GM15510 (cell line): ENCODE results near the gene BTG3.

ENCODE experiments used
- POLR2A ChIP-seq: IDR thresholded peaks from 3 replicates; pipeline ENCODE4 v1.6.1; 2011; ENCODE audit warnings: borderline replicate concordance; ENCODE audit not compliant: insufficient read length; ENCODE audit errors: extremely low read depth

BTG3 gene

GRCh38 chr21:17611414-17612022 lies 1.2 kb downstream of the BTG3 start:
- peak; percentile 22 for TF ChIP-seq POLR2A

DNA sequence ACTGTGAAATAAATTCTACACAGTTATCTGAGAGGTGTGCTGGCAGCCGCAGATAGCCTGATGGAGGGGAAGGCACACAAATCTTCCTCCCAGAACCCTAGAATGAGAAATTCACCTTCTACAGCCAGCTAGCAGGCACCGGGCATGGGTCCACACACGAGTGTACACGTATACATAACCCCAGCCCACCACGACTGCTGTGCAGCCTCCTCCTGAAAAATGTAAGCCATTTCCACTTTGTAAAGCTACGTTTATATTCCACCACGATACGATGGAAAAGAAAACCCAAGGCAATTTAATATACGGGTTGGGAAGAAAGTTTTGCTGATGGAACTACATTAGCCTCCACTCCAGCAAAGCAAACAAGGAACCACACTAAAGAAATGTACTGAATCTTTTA lies 1.8 kb downstream of the BTG3 start:
- no peak for TF ChIP-seq POLR2A

DNA sequence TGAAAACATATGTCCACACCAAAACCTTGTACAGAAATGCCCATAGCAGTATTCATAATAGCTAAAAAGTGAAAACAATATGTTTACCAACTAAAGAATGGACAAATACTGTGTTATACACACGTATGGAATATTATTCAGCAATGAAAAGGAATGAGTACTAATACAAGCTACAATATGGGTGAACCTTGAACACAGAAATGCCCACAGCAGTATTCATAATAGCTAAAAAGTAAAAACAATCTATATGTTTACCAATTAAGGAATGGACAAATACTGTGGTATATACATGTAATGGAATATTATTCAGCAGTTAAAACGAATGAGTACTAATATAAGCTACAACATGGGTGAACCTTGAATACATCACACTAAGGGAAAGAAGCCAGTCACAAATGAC lies 3.0 kb downstream of the BTG3 start:
- TF ChIP-seq POLR2A = no peak

DNA sequence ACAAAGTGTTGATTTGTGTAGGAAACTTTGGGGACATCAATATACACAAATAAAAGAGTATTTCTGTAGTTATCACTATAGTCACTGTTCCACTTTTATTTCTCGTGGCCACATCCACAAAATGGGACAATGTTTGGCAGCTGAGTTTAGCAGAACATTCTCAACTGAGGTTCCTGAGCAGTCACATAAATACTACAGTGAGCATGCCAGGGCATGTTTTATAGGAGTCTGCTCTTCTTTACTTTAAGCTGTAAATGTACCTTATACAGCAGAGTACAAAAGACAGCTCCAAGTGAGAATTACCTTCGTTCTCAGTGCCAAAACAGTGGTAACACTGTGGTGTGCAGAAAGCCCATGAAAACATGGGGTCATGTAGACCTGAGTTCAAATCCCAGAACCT lies 5.0 kb downstream of the BTG3 start:
- no peak for TF ChIP-seq POLR2A

GRCh38 chr21:17602874-17603273 lies 9.8 kb downstream of the BTG3 start:
- no peak for TF ChIP-seq POLR2A

DNA sequence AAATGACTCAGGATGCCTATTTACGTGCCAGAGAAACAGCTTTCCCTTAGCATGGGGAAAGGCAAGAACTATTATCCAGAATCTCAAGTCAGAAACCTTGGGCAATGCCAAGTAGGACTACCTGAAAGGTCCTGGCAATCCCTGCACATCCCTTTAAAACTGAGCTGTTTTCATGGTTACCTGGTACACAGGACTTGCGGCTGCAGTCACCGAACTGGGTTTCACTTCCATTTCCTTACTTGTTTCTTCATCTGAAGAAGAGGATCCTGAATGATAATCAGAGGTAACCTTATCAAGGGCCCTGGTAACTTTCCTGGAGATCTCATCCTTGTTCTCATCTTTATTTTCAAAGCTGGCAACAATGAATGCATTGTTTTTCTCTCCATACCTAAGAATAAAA lies 14.3 kb downstream of the BTG3 start:
- TF ChIP-seq POLR2A = no peak

DNA sequence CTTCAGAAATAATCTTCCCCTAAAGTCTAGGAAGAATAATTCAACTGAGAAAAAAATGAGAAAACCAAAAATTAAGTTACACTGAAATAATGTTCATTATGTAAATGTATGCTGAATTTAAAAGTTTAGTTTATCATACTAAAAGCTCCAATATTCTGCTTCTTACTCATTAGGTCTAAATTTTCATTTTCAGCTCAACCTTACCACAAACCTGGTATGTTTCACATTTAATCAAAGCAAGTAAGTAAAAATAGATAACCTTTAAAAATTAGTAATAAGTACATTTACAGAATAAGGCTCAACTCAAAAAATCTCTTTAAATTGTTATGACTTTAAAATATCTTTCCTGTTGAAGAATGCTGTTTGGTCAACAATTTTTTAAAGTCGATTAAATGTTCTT lies 15.0 kb downstream of the BTG3 start:
- no peak for TF ChIP-seq POLR2A

DNA sequence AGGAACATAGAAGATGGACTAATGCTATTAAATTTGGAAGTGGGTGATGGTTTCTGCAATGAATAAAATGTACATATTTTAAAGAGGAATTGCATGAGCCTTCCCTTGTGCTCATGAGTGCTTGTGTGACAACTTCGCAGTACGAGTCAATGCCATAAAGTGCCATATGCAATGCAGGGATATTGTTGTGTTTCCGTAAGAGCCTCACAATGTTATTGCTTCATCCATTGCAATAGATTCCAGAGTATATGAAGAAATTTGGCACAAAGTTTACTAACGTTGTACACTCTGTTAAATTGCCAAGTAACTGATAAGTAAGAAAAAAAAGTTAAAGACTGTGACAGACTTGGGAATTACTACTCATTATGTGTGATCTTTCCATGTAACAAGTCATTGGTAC lies 22.3 kb downstream of the BTG3 start:
- TF ChIP-seq POLR2A = no peak

DNA sequence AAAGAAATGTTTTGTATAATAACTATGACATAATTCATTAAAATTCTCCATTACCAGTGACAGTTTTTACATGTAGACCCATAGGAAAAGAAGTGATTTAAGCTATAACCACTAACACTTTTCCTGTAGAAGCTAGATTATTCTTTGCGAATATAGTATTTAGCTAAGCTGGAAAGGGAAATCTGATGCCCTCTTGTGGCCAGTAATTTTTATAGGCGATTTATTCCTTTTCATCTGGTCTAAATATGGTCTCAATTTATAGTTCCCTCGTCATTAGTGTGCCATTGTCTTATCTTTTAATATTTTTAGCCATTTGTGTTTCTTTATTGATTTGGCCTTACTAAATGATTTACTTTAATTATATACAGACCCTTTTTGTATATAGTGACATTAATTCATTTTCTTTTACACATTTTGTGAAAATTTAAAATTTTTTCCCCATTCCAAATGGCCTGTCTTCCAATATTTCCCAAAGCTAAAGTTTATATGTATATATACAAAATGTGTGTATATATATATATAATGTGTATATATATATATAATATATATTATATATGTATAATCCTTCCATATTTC lies 26.7 kb downstream of the BTG3 start:
- TF ChIP-seq POLR2A = no peak

- no peak for TF ChIP-seq POLR2A
These were observed 28.8 kb downstream of the BTG3 start for GRCh38 chr21:17583898-17584297.

DNA sequence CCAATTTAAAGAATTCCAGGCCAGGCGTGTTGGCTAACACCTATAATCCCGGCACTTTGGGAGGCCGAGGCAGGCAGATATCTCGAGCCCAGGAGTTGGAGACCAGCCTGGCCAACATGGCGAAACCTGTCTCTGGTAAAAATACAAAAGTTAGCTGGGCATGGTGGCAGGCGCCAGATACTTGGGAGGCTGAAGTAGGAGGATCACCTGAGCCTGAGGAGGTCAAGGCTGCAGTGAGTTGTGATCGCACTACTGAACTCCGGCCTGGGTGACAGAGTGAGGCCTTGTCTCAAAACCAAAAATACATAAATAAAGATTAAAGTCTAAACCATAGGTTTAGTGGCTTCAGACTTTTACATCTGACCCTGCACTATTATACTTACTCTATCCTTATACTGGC lies 32.4 kb downstream of the BTG3 start:
- no peak for TF ChIP-seq POLR2A

GRCh38 chr21:17578876-17579275 lies 33.8 kb downstream of the BTG3 start:
- TF ChIP-seq POLR2A = no peak

DNA sequence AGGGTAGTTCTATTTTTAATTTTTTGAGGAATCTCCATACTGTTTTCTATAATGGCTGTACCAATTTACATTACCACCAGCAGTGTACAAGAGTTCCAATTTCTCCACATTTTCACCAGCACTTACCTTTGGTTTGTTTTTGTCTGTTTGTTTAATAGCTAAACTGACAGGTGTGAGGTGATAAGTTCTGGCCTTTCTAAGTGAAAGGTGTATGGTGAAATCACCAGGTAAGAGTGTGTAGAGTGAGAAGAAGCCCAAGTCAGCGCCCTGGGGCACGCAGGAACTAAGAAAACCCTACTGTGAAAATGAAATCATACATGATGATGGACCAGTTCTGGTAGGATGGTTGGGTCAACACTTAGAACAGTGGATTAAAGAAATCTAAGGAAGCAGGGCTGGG lies 34.5 kb downstream of the BTG3 start:
- no peak for TF ChIP-seq POLR2A

DNA sequence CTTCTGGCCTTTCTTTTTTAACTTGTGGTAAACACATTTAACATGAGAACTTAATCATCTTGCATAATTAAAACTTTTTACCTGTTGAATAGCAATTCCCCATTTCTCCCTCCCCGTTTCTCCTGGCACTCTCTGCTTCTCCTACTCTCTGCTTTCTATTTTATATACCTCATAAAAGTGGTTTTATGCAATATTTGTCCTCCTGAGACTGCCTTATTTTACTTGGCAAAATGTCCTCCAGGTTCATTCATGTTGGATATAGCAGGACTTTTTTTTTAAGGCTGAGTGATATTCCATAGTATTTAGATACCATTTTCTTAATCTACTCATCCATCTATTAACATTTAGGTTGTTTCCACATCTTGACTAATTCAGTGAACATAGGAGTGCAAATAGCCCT lies 35.0 kb downstream of the BTG3 start:
- no peak for TF ChIP-seq POLR2A

DNA sequence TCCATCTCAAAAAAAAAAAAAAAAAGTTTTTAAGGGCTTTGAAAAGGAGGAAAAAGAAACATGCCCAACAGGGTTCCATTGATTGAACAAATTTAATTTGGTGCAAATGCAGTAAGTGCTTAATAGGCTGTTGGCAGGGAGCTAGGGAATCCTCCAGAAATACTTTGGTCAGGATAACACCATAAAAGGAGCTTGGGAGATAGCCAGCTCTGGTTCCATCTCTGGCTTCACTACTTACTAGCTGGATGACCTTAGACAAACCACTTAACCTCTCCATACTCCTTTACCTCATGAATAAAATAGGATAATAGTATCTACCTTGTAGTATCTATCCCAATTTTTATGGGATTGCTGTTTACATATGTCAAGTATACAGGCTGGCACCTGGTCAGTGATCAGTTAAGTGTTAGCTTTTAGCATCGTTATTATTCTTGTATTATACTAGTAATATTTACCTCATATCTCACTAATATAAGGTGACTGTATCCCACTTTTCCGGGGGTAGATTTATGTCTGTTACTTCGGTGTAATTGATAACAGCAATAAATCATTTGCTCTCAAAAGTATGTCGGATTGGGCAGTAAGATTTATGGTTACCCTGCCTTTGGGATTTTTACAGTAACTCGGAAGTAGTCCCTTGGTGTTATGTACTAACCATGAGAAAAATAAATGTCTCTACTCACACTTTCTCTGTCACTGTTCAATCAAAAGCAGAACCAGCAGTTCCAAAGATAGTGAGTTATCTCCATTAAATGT lies 36.4 kb downstream of the BTG3 start:
- no peak for TF ChIP-seq POLR2A

DNA sequence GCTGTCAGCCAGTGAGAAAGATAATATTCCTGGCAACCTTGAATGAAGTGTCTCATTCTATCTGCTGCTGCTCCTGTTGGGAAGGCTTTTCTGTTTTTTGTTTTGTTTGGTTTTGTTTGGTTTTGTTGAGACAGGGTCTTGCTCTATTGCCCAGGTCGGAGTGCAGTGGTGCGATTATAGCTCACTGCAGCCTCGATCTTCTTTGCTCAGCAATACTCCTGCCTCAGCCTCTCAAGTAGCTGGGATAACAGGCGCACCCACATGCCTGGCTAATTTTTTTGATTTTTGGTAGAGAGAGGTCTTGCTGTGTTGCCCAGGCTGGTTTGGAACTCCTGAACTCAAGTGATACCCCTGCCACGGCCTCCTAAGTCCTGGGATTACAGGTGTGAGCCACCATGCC lies 37.6 kb downstream of the BTG3 start:
- no peak for TF ChIP-seq POLR2A
